22Rv1 (cell line): Measurements from ENCODE around the gene FBN2.
"Not testable (repeated sequence)": the region's sequence is repeated elsewhere in the genome, so short reads cannot be mapped to it uniquely, and the experiment has no call there.

Experiments
- H3K27ac ChIP-seq: fragments of 450-650 bp; 2 replicates; pipeline ENCODE4 v1.5.1; 2017
- CTCF ChIP-seq: fragments of 450-650 bp; IDR thresholded peaks from 2 replicates; pipeline ENCODE4 v1.5.1; 2017; ENCODE audit warnings: mild to moderate bottlenecking
- ZFX ChIP-seq: fragments of 450-650 bp; IDR thresholded peaks from 2 replicates; pipeline ENCODE4 v1.6.1; 2017; ENCODE audit warnings: antibody characterized with exemption, borderline replicate concordance

The FBN2 gene

GRCh38 chr5:128408622-128409021 is 129.4 kb downstream of the FBN2 start:
- TF ChIP-seq CTCF = no peak
- TF ChIP-seq ZFX = no peak
- no peak overlapping the region for H3K27ac ChIP-seq

- TF ChIP-seq ZFX (no peak), CTCF (no peak)
Observed at GRCh38 chr5:128407944-128408343, 130.1 kb downstream of the FBN2 start.

GRCh38 chr5:128406803-128407202 is 131.2 kb downstream of the FBN2 start:
- H3K27ac ChIP-seq = no peak overlapping the region
- TF ChIP-seq ZFX = no peak
- TF ChIP-seq CTCF = no peak

More at GRCh38 chr5:128407944-128408343, 130.1 kb downstream of the FBN2 start:
- no peak overlapping the region for H3K27ac ChIP-seq

- no peak overlapping the region for H3K27ac ChIP-seq
- TF ChIP-seq ZFX (no peak), CTCF (no peak)
Observed at GRCh38 chr5:128405159-128405558, 132.9 kb downstream of the FBN2 start.

- no peak for TF ChIP-seq CTCF
Observed at GRCh38 chr5:128403333-128403732, 134.7 kb downstream of the FBN2 start.

GRCh38 chr5:128402506-128402905 is 135.5 kb downstream of the FBN2 start:
- H3K27ac ChIP-seq = no peak overlapping the region
- TF ChIP-seq ZFX (no peak), CTCF (no peak)

More at GRCh38 chr5:128403333-128403732, 134.7 kb downstream of the FBN2 start:
- no peak overlapping the region for H3K27ac ChIP-seq

GRCh38 chr5:128400766-128401165 is 137.3 kb downstream of the FBN2 start:
- not testable (repeated sequence) for H3K27ac ChIP-seq

- TF ChIP-seq CTCF = no peak
- TF ChIP-seq ZFX = no peak
Observed at GRCh38 chr5:128399111-128399510, 138.9 kb downstream of the FBN2 start.

More at GRCh38 chr5:128399111-128399510, 138.9 kb downstream of the FBN2 start:
- no peak overlapping the region for H3K27ac ChIP-seq
